Thoracic aorta (tissue), 2 donors: Measurements from ENCODE around the gene CDK10. TPM values are rescaled to one million over a fixed set of nuclear protein-coding genes. Genes with fewer than 3 reads are reported as not detected.
"Not testable (repeated sequence)": the region's sequence is repeated elsewhere in the genome, so short reads cannot be mapped to it uniquely, and the experiment has no call there.

Source experiments
- ATAC-seq: fragments of 150-250 bp; one replicate; pipeline ENCODE4 v1.8.0; 2017; ENCODE audit warnings: low read depth; ENCODE audit not compliant: insufficient number of reproducible peaks, low FRiP score
- DNase-seq: peaks from one replicate; pipeline ENCODE4 v3.0.0-alpha.2; 2020; ENCODE audit warnings: low spot score
- H3K27ac ChIP-seq, 2 donors: fragments of 200-600 bp; sonication (generic); 1 replicate in 1 of 2; 2 replicates in 1 of 2; pipeline ENCODE4 v1.5.1; 2016; ENCODE audit warnings: mild to moderate bottlenecking in 2 of 2, moderate library complexity in 2 of 2
- H3K27me3 ChIP-seq: fragments of 200-600 bp; sonication (generic); replicated peaks from 2 replicates; pipeline ENCODE4 v1.6.0; 2016; ENCODE audit warnings: mild to moderate bottlenecking; ENCODE audit not compliant: insufficient read depth
- H3K36me3 ChIP-seq: fragments of 200-600 bp; sonication (generic); one replicate; pipeline ENCODE4 v1.5.1; 2016
- H3K4me1 ChIP-seq, 2 donors: fragments of 200-600 bp; sonication (generic); 1 replicate in 1 of 2; 2 replicates in 1 of 2; pipeline versions ENCODE4 v1.5.1 to v1.6.0; 2016; ENCODE audit warnings: low read depth in 2 of 2, mild to moderate bottlenecking in 1 of 2; ENCODE audit not compliant: control insufficient read depth in 1 of 2
- H3K4me3 ChIP-seq: fragments of 200-600 bp; sonication (generic); 2 replicates; pipeline ENCODE4 v1.5.1; 2016; ENCODE audit warnings: mild to moderate bottlenecking
- H3K9me3 ChIP-seq: fragments of 200-600 bp; sonication (generic); 2 replicates; pipeline ENCODE4 v1.5.1; 2016
- total RNA-seq, 2 donors: library from RNA; depleted of rRNA; stranded (reverse); fragments of >200 nt; gene quantifications; one replicate each; pipeline versions ENCODE4 v1.1.0 to v1.2.3, GENCODE V29; 2016
- TF ChIP-seq, protein P1 (sequence below): fragments of 200-600 bp; sonication (generic); IDR thresholded peaks from one replicate; pipeline ENCODE4 v1.5.1; 2019; ENCODE audit warnings: antibody characterized with exemption

The CDK10 gene
- total RNA-seq, 2 donors from 2014 or later = 20.3 to 35.2 TPM

DNA sequence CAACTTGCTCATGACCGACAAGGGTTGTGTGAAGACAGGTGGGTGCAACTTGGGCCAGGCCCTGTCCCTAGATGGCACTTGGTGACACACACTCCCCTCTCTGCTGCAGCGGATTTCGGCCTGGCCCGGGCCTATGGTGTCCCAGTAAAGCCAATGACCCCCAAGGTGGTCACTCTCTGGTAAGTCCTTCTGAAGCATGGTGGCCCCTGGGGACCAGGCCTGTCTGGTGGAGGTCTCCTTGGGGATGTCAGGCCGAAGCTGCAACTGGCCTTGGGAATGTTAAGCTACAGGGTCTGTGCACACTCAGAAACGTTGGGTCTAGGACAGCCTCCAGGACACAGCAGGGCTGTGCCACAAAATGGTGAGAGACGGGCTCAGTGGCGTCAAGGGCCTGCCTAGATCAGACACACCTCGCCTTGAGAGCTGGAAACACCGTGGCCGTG is 6.8 kb downstream of the CDK10 start:
- H3K4me3 ChIP-seq = no peak overlapping the region
- DNase-seq = no peak
- H3K36me3 ChIP-seq = peaks cover 14% of the 10 kb centered on the region
- ATAC-seq = no peak
- no peaks in the 10 kb centered on the region for H3K4me1 ChIP-seq
- TF ChIP-seq, protein P1, sequence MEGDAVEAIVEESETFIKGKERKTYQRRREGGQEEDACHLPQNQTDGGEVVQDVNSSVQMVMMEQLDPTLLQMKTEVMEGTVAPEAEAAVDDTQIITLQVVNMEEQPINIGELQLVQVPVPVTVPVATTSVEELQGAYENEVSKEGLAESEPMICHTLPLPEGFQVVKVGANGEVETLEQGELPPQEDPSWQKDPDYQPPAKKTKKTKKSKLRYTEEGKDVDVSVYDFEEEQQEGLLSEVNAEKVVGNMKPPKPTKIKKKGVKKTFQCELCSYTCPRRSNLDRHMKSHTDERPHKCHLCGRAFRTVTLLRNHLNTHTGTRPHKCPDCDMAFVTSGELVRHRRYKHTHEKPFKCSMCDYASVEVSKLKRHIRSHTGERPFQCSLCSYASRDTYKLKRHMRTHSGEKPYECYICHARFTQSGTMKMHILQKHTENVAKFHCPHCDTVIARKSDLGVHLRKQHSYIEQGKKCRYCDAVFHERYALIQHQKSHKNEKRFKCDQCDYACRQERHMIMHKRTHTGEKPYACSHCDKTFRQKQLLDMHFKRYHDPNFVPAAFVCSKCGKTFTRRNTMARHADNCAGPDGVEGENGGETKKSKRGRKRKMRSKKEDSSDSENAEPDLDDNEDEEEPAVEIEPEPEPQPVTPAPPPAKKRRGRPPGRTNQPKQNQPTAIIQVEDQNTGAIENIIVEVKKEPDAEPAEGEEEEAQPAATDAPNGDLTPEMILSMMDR = no peak
- H3K27ac ChIP-seq = no peak overlapping the region
- H3K9me3 ChIP-seq = no peaks in the 10 kb centered on the region
- H3K27me3 ChIP-seq = no peaks in the 10 kb centered on the region

DNA sequence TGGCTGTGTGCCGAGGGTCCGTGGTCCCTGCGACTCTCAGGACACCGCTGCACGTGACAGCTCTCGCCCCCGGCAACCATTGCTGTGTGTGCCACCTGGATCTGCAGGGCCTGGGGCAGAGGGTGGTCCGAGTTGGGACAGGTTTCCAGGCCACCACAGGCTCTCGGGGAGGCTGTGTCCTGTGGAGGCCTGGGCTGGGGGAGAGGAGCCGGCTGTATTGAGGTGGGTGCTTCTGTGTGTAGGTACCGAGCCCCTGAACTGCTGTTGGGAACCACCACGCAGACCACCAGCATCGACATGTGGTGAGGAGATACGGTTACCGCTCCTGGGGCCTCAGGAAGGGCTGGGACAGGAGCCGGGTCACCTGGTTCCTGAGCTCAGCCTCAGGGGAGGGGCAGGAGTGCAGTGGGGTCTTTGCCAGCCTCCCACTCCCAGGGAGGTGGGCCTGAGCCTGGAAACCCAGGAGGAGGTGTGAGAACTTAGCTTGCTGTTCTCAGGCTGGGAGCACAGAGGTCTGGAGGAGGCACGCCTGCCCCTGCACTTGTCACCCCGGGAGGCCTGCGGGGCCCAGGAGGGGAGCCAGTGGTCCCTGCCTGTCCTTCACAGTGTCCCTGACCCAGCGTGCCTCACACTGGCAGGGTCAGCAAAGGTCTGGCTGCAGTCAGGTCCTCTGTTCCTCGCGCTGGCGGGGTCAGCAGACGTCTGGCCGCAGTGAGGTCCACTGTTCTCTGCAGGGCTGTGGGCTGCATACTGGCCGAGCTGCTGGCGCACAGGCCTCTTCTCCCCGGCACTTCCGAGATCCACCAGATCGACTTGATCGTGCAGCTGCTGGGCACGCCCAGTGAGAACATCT is 7.7 kb downstream of the CDK10 start:
- TF ChIP-seq, protein P1 = no peak
- Histone ChIP-seq H3K27me3 (no peaks in the 10 kb centered on the region), H3K4me3 (no peak overlapping the region), H3K36me3 (peaks cover 14% of the 10 kb centered on the region), H3K27ac (no peak overlapping the region), H3K4me1 (no peaks in the 10 kb centered on the region), H3K9me3 (no peaks in the 10 kb centered on the region)
- DNase-seq (no peak), ATAC-seq (no peak)

DNA sequence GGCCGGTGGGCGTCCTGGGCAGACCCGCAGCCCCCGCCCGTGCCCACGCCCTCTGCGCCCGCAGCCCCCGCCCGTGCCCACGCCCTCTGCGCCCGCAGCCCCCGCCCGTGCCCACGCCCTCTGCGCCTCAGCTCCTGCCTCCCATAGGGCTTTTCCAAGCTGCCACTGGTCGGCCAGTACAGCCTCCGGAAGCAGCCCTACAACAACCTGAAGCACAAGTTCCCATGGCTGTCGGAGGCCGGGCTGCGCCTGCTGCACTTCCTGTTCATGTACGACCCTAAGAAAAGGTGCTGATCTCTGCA is 8.2 kb downstream of the CDK10 start:
- not testable (repeated sequence) for H3K27me3 ChIP-seq, H3K4me1 ChIP-seq, DNase-seq, H3K27ac ChIP-seq, ATAC-seq, H3K9me3 ChIP-seq, H3K4me3 ChIP-seq
- H3K36me3 ChIP-seq = peaks cover 14% of the 10 kb centered on the region

DNA sequence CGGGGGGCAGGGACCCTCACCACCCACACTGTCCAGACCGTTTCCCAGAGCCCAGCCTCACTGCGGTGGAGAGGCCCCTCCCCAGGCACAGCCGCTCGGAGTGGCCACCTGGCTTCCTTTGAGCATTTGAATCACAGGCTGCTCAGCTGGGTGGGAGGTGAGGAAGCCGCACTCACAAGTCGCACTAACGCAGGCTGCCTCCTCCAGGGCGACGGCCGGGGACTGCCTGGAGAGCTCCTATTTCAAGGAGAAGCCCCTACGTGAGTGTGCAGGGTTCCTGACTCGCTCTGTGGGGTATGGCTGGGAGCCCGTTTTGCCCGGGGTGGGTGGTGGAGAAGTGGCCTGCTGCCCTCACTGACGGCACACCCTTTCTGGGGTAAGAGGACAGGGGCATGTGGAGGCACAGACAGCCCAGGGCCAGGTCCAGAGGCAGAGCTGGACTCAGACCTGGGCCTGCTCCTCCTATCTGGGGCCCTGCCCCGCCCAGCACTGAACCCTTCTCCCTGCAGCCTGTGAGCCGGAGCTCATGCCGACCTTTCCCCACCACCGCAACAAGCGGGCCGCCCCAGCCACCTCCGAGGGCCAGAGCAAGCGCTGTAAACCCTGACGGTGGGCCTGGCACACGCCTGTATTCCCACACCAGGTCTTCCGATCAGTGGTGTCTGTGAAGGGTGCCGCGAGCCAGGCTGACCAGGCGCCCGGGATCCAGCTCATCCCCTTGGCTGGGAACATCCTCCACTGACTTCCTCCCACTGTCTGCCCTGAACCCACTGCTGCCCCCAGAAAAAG is 8.8 kb downstream of the CDK10 start:
- ATAC-seq = no peak
- Histone ChIP-seq H3K27me3 (no peaks in the 10 kb centered on the region), H3K9me3 (no peaks in the 10 kb centered on the region), H3K4me1 (peaks cover 3 to 6% of the 10 kb centered on the region in 2 donors), H3K36me3 (peaks cover 14% of the 10 kb centered on the region), H3K4me3 (no peak overlapping the region), H3K27ac (no peak overlapping the region)
- DNase-seq = no peak
- TF ChIP-seq, protein P1 = no peak

DNA sequence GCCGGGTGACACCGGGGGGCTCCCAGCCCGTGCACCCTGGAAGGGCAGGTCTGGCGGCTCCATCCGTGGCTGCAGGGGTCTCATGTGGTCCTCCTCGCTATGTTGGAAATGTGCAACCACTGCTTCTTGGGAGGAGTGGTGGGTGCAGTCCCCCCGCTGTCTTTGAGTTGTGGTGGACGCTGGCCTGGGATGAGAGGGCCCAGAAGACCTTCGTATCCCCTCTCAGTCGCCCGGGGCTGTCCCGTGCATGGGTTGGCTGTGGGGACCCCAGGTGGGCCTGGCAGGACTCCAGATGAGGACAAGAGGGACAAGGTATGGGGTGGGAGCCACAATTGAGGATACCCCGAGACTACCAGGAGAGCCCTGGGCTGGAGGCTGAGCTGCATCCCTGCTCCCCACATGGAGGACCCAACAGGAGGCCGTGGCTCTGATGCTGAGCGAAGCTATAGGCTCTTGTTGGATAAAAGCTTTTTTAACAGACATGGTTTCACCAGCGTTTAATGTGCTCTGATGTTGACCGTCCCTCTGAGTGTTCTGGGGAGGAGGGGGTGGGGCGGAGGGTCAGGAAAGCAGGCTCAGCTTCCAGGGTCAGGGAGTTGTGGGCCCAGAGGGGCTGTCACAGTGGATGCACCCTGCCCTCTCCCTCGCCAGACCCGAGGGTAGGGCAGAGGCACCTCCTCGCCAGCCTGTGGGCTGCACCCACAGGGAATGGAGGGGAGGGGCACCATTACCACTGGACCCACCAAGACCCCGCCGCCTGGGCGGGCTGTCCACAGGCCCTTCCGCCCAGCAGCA is 9.6 kb downstream of the CDK10 start:
- TF ChIP-seq, protein P1 = no peak

More for the DNA sequence above, 9.6 kb downstream of the CDK10 start:
- no peaks in the 10 kb centered on the region for H3K9me3 ChIP-seq
- no peak overlapping the region for H3K27ac ChIP-seq
- DNase-seq (no peak), ATAC-seq (no peak)
- peaks cover 13% of the 10 kb centered on the region for H3K36me3 ChIP-seq
- H3K27me3 ChIP-seq = no peaks in the 10 kb centered on the region
- H3K4me1 ChIP-seq = peaks cover 9 to 13% of the 10 kb centered on the region in 2 donors
- H3K4me3 ChIP-seq = no peak overlapping the region
